Upper lobe of right lung (tissue), 1 donor: ENCODE data around the gene CADPS. TPM values are rescaled to one million over a fixed set of nuclear protein-coding genes. Genes with fewer than 3 reads are reported as not detected.

ENCODE experiments used
- ATAC-seq: fragments of 200-7000 bp; cut with Tn5 transposase; one replicate; pipeline ENCODE4 v1.9.1; 2020; ENCODE audit warnings: mild to moderate bottlenecking, moderate library complexity
- DNase-seq: peaks from one replicate; pipeline ENCODE4 v3.0.0-alpha.2; 2020
- H3K27ac ChIP-seq: fragments of 200-600 bp; one replicate; pipeline ENCODE4 v1.8.0; 2022
- H3K27me3 ChIP-seq: fragments of 200-600 bp; one replicate; pipeline ENCODE4 v1.8.0; 2022; ENCODE audit warnings: mild to moderate bottlenecking
- H3K36me3 ChIP-seq: fragments of 200-600 bp; one replicate; pipeline ENCODE4 v1.8.0; 2022
- H3K4me1 ChIP-seq: fragments of 200-600 bp; one replicate; pipeline ENCODE4 v1.8.0; 2022
- H3K4me3 ChIP-seq: fragments of 200-600 bp; one replicate; pipeline ENCODE4 v1.8.0; 2022; ENCODE audit warnings: mild to moderate bottlenecking
- H3K9me3 ChIP-seq: fragments of 200-600 bp; one replicate; pipeline ENCODE4 v1.8.0; 2022
- intact Hi-C: fragments of 100-400 bp; cut with DNase I; formaldehyde crosslinking; loops from one replicate; pipeline ENCODE4 v1.11.0; 2022
- total RNA-seq: library from RNA; stranded (reverse); fragmentation: NEBNext Ultra II Directional; extraction: Animal tissue kit (Norgen Biotek cat#: 25700); gene quantifications from one replicate; pipeline ENCODE4 v1.2.1, GENCODE V29; 2021
- TF ChIP-seq, protein P1 (sequence below): fragments of 200-600 bp; IDR thresholded peaks from one replicate; pipeline ENCODE4 v1.8.0; 2022; ENCODE audit warnings: antibody characterized with exemption
- donor health status: DM: no; HTN: yes; CAD: no; lungs with severe emphysema.

The CADPS gene
- total RNA-seq, 1 donor from 2014 or later, result 1.1 TPM

DNA sequence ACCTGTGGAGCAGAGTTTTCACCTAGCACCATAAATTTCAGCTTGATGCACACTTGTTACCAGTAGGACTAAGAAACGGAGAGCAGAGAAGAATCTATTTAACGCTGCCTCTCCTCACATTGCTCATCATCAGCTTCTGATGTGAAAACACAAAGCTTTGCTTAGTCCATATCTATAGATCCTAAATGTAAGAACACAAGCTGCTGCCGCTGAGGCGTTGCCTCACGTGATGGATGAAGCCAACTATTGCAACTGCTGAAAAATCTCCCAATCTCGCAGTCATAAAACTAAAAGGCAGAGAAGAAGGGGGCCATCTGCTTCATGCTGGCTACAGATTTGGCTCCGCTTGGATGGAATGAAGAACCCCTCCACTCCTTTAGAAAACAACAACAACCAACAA lies 42.7 kb downstream of the CADPS start:
- Histone ChIP-seq H3K27me3 (no peaks in the 10 kb centered on the region), H3K4me1 (no peaks in the 10 kb centered on the region), H3K36me3 (no peaks in the 10 kb centered on the region), H3K4me3 (no peak overlapping the region), H3K9me3 (no peaks in the 10 kb centered on the region), H3K27ac (no peak overlapping the region)
- no peak for ATAC-seq
- TF ChIP-seq, protein P1, sequence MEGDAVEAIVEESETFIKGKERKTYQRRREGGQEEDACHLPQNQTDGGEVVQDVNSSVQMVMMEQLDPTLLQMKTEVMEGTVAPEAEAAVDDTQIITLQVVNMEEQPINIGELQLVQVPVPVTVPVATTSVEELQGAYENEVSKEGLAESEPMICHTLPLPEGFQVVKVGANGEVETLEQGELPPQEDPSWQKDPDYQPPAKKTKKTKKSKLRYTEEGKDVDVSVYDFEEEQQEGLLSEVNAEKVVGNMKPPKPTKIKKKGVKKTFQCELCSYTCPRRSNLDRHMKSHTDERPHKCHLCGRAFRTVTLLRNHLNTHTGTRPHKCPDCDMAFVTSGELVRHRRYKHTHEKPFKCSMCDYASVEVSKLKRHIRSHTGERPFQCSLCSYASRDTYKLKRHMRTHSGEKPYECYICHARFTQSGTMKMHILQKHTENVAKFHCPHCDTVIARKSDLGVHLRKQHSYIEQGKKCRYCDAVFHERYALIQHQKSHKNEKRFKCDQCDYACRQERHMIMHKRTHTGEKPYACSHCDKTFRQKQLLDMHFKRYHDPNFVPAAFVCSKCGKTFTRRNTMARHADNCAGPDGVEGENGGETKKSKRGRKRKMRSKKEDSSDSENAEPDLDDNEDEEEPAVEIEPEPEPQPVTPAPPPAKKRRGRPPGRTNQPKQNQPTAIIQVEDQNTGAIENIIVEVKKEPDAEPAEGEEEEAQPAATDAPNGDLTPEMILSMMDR, result no peak
- DNase-seq, result no peak
- intact Hi-C loops, result no loop called here

DNA sequence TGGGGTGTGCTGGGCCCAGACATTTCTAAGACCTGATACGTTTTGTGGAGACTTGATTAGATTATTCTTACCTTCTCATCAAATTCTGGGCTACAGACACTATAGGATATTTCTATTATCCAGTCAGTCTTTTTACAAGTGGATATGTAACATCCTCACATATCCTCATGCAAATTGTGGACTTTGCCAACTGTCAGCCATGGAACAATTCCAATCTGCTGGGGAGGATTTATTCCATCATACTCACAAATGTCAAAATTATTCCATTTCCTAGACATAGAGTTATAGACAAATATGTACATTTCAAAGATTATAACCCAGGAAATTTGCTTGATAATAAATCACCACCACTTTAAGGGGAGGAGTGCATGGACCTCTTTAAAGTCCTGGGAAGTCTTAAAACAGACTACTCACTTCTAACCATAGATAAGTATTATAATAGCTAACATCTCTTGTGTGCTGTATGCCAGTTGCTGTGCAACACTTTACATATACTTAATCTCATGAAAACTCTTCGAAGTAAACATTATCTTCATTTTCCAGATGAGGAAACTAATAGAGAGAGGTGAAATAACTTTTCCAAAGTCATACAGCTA lies 44.4 kb downstream of the CADPS start:
- Histone ChIP-seq H3K9me3 (no peaks in the 10 kb centered on the region), H3K27me3 (no peaks in the 10 kb centered on the region), H3K27ac (no peak overlapping the region), H3K4me1 (no peaks in the 10 kb centered on the region), H3K36me3 (no peaks in the 10 kb centered on the region), H3K4me3 (no peak overlapping the region)
- ATAC-seq, result no peak
- no peak for DNase-seq
- intact Hi-C loops, result no loop called here
- TF ChIP-seq, protein P1, result no peak

DNA sequence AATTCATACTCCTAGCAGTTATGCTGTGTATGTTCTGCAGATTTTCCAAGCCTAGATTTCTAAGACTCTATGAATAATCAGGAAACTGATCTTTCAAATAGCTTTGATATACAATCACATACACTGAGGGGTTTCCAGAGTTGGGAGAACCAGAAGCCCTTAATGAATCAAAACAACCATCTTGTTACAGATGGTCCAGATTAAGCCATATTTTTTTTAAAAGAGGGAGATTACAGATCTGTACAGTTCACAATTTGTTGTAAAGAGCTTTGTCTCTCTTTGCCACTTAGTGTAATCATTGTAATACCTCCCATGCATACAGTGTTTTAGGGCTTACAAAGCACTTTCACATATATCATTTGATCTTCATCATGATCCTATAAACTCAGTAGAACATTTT lies 47.7 kb downstream of the CADPS start:
- Histone ChIP-seq H3K4me1 (no peaks in the 10 kb centered on the region), H3K4me3 (no peak overlapping the region), H3K27me3 (no peaks in the 10 kb centered on the region), H3K27ac (no peak overlapping the region), H3K9me3 (no peaks in the 10 kb centered on the region), H3K36me3 (no peaks in the 10 kb centered on the region)
- DNase-seq (no peak), ATAC-seq (no peak)
- intact Hi-C loops, result no loop called here
- TF ChIP-seq, protein P1, result no peak

DNA sequence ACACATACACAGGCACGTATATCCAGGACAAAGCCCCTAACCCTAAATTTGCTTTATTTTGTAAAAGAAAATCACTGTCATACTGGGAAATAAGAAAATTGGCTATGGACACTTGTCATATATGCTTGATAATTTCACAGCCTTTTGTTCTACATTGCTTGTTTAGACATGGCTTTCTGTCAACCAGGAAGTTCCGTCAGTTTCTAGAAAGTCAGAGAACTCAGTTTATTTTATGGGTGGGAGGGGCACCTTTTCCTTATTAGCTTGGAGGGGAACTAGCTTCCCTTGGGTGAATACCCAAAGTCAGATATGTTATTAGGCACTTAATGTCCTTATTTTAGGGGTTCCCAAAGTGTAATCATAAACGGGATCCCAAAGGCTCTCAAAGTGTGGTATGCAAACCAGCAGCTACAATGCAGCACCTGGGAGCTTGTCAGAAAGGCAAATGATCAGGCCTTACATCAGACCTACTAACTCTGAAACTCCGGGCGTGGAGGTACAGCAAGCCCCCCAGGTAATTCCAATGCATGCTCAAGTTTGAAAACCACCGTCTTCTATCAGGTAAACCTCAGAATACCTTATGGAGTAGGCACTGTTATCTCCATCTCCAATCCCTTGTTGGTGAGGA lies 50.1 kb downstream of the CADPS start:
- TF ChIP-seq, protein P1, result no peak
- no peaks in the 10 kb centered on the region for H3K4me1 ChIP-seq
- H3K27ac ChIP-seq, result no peak overlapping the region
- no peaks in the 10 kb centered on the region for H3K9me3 ChIP-seq
- ATAC-seq (no peak), DNase-seq (no peak)
- intact Hi-C loops, result no loop called here
- no peak overlapping the region for H3K4me3 ChIP-seq
- no peaks in the 10 kb centered on the region for H3K27me3 ChIP-seq
- H3K36me3 ChIP-seq, result no peaks in the 10 kb centered on the region

DNA sequence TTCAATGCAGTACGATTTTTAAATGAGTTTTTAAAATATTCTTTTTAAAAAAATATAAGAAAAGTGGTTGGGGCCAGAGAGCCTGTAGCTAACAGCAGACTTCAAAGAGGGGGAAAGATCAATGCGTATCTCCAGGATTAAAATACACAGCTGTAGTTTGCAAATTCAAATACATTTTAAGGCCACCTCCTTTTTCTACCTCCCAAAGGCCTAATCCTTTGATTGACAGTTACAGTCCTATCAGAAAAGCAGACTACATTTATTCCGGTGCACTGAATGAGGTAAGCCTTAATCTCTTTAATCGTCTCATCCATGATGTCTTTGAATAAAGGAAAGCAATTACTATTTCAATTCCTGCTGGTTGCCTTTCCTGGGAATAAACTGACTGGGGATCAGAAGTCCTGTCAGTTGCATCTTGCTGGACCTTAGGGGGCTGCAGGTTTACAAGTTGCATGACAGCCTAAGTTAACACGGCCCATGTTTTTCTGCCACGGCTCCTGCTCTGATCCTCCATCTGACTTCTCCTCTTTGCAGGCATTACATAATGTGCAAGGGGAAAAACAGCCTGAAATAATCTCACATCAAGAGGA lies 51.7 kb downstream of the CADPS start:
- H3K27me3 ChIP-seq, result no peaks in the 10 kb centered on the region
- TF ChIP-seq, protein P1, result no peak
- H3K27ac ChIP-seq, result no peak overlapping the region
- H3K36me3 ChIP-seq, result no peaks in the 10 kb centered on the region
- DNase-seq (no peak), ATAC-seq (no peak)
- H3K4me1 ChIP-seq, result no peaks in the 10 kb centered on the region
- intact Hi-C loops, result no loop called here
- H3K4me3 ChIP-seq, result no peak overlapping the region
- no peaks in the 10 kb centered on the region for H3K9me3 ChIP-seq
